NB4 (cell line): ENCODE results near the gene MACO1.

Experiments used
- DNase-seq: peaks from one replicate; pipeline ENCODE4 v3.0.0; 2010; ENCODE audit warnings: low read depth
- H3K4me3 ChIP-seq: one replicate; pipeline ENCODE4 v1.5.1; 2011; ENCODE audit warnings: mild to moderate bottlenecking, low read depth, low read length, moderate library complexity
- MYC ChIP-seq: IDR thresholded peaks from 2 replicates; pipeline ENCODE4 v1.6.1; 2011; ENCODE audit warnings: low read depth, low read length
- POLR2A ChIP-seq: IDR thresholded peaks from 2 replicates; pipeline ENCODE4 v1.6.1; 2011; ENCODE audit warnings: mild to moderate bottlenecking; ENCODE audit not compliant: insufficient read length; ENCODE audit errors: extremely low read depth
- TF ChIP-seq, protein P1 (sequence below): IDR thresholded peaks from one replicate; pipeline ENCODE4 v1.5.1; 2012; ENCODE audit warnings: low read depth, low read length
- TF ChIP-seq, protein P2 (sequence below): IDR thresholded peaks from 2 replicates; pipeline ENCODE4 v1.6.1; 2011; ENCODE audit warnings: low read depth, low read length

The MACO1 gene

DNA sequence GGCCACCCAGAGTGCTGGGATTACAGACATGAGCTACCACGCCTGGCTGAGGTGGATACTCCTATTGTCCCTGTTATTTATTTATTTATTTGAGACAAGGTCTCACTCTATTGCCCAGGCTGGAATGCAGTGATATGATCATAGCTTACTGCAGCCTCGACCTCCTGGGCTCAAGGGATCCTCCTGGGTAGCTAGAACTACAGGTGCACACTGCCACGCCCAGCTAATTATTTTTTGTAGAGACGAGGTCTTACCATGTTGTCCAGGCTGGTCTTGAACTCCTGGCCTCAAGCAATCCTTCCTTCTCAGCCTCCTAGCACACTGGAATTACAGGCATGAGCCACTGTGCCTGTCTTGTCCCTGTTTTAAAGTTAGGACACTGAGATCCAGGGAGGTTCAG lies 117.9 kb downstream of the MACO1 start:
- no peak overlapping the region for H3K4me3 ChIP-seq
- TF ChIP-seq, protein P1, sequence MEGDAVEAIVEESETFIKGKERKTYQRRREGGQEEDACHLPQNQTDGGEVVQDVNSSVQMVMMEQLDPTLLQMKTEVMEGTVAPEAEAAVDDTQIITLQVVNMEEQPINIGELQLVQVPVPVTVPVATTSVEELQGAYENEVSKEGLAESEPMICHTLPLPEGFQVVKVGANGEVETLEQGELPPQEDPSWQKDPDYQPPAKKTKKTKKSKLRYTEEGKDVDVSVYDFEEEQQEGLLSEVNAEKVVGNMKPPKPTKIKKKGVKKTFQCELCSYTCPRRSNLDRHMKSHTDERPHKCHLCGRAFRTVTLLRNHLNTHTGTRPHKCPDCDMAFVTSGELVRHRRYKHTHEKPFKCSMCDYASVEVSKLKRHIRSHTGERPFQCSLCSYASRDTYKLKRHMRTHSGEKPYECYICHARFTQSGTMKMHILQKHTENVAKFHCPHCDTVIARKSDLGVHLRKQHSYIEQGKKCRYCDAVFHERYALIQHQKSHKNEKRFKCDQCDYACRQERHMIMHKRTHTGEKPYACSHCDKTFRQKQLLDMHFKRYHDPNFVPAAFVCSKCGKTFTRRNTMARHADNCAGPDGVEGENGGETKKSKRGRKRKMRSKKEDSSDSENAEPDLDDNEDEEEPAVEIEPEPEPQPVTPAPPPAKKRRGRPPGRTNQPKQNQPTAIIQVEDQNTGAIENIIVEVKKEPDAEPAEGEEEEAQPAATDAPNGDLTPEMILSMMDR = no peak
- TF ChIP-seq MYC (no peak), POLR2A (no peak)
- TF ChIP-seq, protein P2, sequence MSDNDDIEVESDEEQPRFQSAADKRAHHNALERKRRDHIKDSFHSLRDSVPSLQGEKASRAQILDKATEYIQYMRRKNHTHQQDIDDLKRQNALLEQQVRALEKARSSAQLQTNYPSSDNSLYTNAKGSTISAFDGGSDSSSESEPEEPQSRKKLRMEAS = no peak
- no peak for DNase-seq

DNA sequence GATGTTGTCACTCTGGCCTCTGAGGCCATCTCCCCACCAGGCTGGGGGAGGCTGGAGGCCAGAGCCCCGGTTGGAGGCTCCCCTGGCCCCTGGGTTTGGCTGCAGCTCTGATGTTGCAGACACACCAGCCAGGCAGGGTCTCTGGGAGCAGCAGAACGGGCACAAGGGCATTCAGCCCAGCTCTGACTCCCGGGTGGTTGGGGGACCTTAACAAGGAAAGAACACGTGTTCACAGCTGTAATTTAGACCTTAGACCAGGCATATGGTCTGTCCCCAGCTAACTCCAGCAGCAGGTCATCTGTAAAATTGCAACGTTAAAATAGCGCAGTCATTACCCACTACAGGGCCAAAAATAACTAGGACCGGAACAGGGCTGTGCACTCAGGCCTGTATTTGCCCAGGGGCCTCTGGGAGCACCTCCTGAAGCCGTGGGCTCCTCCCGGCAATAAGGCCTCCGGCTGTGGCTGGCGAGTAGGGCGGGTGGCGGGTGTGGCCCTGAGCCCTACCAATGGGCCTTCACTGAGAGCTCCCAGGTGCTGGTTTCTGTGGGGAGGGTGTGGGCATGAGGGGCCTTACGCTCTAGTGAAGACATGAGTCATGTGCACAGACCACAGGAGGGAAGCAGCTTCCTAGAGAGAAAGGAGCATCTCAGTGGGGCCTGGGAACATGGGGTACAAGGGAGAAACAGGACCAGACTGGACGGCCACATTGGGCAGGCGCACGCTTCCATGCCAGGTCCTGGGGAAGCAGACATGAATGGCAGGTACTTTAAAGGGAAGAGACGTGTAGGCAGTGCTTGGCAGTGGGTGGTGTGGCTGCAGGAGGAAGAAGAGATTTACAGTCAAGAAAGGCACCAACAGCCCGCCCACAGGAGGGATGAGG lies 118.8 kb downstream of the MACO1 start:
- TF ChIP-seq, protein P1 = no peak
- TF ChIP-seq, protein P2 = peak; percentile 99
- TF ChIP-seq MYC (peak; percentile 60), POLR2A (no peak)
- peak overlapping the region; percentile 34 for H3K4me3 ChIP-seq
- DNase-seq = peak; percentile 98
